GM12872 (cell line): ENCODE measurements around the gene CNPY4.

Experiments
- CTCF ChIP-seq: IDR thresholded peaks from 3 replicates; pipeline ENCODE4 v1.5.1; 2011; ENCODE audit warnings: low read depth, mild to moderate bottlenecking, low read length, moderate library complexity; ENCODE audit not compliant: insufficient read depth

The CNPY4 gene

DNA sequence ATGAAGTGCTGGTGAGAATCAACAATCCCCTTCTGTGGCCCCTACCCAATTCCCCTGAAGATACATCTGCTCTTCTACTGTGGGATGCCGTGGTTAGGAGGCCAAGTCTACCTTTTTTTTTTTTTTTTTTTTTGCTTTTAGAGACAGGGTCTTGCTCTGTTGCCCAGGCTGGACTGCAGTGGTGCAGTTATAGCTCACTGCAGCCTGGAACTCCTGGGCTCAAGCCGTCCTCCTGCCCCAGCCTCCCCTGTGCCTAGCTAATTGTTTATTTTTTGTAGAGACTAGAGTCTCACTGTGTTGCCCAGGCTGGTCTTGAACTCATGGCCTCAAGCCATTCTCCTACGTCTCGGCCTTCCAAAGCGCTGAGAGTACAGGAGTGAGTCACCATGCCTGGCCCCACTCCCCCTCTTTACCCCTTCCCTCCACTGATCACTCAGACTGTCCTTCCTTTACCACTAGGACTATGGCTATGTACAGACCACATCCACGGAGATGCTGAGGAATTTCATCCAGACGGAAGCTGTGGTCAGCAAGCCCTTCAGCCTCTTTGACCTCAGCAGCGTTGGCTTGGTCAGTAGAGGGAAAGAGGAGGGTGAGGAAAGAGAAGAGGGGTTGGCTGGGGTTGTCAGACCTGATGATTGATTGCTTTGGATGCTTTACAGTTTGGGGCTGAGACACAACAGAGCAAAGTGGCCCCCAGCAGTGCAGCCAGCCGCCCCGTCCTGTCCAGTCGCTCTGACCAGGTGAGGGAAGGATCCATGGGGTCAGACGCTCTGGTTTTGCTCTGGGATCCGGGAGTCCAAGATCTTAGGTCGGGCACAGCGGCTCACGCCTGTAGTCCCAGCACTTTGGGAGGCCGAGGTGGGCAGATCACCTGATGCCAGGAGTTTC, 16.2 kb upstream of the CNPY4 start:
- no peak for TF ChIP-seq CTCF

DNA sequence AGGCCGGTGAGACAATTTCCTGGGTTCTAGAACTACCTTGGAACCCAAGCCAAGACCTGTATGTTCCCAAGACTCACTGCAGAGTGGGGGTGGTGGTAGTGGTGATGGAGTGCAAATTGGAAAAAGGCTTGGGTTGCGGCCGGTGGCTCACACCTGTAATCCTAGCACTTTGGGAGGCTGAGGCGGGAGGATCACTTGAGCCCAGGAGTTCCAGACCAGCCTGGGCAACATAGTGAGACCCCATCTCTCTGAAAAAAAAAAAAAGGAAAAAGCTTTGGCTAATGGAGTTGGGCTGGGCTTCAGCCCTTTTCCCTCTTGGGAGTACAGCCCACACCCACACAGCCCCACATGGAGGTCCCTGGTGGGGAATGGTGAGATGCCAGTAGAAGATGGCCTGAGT, 13.9 kb upstream of the CNPY4 start:
- no peak for TF ChIP-seq CTCF

- no peak for TF ChIP-seq CTCF
These were observed 12.8 kb upstream of the CNPY4 start for GRCh38 chr7:100106633-100107032.

DNA sequence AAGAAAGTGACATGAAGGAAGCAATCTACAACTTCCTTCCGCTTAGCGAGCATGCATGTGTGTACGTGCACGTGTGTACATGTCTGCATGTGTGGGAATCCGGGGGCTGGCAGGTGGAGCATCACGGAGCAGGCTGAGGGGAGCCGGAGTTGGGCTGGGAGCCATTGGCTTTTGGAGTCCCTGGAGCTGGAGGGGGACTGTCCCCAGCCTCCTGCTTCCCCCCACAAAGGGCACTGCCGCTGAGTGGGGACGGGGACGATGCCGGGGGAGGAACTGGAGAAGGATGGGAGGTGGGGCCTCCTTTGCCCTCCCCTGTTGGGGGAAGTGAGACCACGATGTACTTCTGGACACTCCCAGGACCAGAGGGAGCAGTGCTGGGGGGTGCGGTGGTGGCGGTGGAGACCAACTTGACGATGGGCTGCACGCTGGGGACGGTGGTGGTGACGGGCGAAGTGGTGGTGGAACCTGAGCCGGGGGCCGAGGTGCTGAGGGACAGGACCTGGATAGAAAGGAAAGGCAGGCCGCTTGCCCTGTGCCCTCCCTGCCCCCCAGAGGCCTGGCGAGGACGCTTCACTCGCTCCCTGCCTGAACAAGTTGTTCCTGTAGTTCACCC, 12.2 kb upstream of the CNPY4 start:
- TF ChIP-seq CTCF = no peak

DNA sequence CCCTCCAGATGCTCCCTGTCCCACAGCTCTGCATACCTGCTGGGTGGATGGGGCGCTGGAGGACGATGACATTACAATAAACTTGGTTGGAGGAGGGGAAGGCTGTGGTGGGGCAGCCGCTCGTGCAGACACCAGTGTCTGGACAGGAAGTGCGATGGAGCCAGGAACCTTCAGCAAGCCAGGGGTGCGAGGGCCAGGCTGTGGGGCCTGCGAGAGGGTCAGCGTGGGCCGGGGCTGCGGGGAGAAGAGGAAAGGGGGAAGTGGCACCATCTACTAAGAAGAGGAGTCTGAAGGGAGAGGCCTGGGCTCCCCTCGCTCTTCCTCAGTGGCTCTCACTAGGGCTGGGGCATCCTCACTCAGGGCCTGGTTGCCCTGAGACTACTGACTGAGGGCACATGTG, 11.5 kb upstream of the CNPY4 start:
- TF ChIP-seq CTCF = no peak

GRCh38 chr7:100109521-100110163, 9.8 kb upstream of the CNPY4 start:
- no peak for TF ChIP-seq CTCF

DNA sequence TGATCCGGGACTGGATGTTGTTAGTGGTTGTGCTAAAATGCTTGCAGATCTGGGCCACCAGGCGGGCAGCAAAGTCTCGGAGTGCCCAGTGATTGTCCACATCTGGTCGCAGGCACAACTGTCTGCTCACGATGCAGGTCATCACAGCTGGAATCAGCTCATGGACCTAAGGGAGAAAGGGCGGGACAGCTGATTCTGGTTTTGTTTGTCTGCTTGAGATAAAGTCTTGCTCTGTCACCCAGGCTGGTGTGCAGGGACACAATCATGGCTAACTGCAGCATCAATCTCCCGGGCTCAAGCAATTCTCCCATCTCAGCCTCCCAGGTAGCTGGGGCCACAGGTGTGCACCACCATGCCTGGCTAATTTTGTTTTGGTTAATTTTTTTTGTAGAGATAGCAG, 8.3 kb upstream of the CNPY4 start:
- TF ChIP-seq CTCF = no peak
